NCI-H187 treated with DMSO at 0.1 percent for 48 hours (cell line): Measurements from ENCODE around the gene SASH3.

ENCODE experiments used
- DNase-seq: peaks from one replicate; lab custom pipeline; 2025; lab: John Stamatoyannopoulos, UW

The SASH3 gene

DNA sequence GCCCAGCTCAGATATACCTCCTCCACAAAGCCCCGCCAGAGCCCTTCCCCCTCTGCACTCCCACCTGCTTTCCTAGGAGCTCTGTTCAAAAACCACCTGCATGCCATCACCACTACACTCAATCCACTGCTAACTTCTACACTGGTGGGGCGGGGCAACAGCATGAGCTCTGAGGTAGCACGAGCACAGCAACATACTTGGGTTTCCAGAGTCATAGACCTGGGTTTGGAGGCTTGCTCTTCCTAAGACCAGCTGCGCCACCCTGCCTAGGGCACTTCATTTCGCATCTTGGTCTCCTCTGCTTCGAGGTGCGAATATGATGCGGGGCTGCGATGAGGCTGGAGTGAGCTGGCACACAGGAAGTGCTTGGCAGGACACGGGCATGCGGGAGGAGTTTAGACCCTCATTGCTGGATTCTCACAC, 3.6 kb downstream of the SASH3 start:
- DNase-seq = no peak

GRCh38 chrX:129784371-129784770, 4.6 kb downstream of the SASH3 start:
- DNase-seq = no peak

GRCh38 chrX:129785160-129785947, 5.6 kb downstream of the SASH3 start:
- no peak for DNase-seq

- DNase-seq = no peak
Measured at GRCh38 chrX:129786210-129786651, 6.5 kb downstream of the SASH3 start.

GRCh38 chrX:129787336-129788055, 7.7 kb downstream of the SASH3 start:
- DNase-seq = no peak

- DNase-seq = no peak
Measured at GRCh38 chrX:129788527-129788926, 8.8 kb downstream of the SASH3 start.

- DNase-seq = no peak
Measured at GRCh38 chrX:129790146-129790545, 10.4 kb downstream of the SASH3 start.

DNA sequence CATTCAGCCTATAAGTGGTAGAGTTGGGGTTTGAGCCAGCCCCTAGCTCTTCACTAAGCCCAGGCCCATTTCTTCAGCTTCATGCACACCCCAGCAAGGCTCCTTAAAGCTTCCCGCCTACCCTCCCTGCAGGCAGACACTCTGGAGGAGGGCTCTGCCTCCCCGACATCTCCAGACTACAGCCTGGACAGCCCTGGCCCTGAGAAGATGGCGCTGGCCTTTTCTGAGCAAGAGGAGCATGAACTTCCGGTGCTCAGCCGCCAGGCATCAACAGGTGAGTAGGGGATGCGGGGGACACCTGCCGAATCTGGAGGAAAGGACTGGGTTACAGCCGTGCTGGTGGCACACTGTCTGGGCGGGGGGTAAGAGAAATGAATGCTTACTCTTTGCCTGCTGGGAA, 11.1 kb downstream of the SASH3 start:
- DNase-seq = no peak

DNA sequence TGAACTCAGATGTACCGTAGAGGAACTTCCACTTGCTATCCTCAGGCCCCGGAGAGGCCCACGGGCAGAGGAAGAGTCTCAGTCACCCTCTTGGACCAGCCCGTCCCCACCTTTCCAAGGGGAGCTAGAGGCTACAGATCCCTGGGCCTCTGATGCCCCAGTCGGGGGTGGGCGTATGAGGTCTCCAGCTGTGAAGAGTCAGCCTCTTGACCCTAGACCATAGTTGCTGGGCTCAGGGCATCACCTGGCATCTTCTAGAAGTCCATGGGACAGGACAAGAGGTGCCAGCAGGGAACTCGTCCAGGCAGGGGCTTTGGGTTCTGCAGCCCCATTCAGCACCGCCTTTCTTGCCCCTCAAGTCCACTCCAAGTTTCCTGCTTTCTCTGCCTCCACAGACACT, 11.6 kb downstream of the SASH3 start:
- DNase-seq = no peak

- DNase-seq = no peak
Measured at GRCh38 chrX:129791961-129792570, 12.3 kb downstream of the SASH3 start.

DNA sequence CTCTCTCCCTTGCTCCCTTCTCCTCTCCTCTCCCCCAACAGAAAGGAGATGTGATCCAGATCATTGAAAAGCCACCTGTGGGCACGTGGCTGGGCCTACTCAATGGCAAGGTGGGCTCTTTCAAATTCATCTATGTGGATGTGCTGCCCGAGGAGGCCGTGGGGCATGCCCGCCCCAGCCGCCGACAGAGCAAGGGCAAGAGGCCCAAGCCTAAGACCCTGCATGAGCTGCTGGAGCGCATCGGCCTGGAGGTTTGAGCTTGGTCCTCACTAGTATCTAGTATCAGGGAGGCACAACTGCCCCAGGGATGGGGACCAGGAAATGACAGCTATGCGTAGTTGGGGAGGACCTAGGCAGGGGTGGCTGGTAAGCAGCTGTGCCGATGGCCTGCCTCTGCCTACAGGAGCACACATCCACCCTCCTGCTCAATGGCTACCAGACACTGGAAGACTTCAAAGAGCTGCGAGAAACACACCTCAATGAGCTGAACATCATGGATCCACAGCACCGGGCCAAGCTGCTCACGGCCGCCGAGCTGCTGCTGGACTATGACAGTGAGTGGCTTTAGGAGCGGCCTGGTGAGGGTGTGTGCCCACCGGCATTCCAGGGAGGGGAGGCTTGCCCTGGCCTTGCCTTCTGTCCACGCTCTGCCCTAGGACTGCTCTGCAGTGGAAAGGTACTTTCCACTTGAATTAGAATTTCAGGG, 13.0 kb downstream of the SASH3 start:
- DNase-seq = no peak

DNA sequence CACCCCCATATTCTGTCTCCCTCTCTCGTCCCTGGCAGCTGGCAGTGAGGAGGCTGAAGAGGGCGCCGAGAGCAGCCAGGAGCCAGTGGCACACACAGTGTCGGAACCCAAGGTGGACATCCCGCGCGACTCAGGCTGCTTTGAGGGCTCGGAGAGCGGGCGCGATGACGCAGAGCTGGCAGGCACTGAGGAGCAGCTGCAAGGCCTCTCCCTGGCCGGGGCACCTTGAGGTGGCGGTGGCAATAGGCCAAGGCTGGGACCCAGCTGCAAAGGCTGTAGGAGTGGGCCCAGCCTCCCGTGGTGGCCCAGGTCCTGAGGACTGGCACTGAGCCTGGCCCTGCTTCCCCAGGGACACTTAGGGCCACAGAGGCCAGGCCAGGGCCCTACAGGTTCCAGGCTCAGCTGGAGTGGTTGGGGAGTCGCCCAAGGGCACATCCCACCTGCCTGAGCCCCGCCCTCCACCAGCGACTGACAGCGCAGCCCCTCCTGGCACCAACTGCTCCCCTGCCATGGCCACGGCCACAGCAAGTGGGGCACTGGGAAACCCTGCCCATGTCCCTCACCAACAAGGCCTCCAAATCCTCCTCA, 13.9 kb downstream of the SASH3 start:
- DNase-seq = no peak

- DNase-seq = no peak
Measured at GRCh38 chrX:129795584-129795983, 15.8 kb downstream of the SASH3 start.

GRCh38 chrX:129797251-129797906, 17.6 kb downstream of the SASH3 start:
- no peak for DNase-seq

DNA sequence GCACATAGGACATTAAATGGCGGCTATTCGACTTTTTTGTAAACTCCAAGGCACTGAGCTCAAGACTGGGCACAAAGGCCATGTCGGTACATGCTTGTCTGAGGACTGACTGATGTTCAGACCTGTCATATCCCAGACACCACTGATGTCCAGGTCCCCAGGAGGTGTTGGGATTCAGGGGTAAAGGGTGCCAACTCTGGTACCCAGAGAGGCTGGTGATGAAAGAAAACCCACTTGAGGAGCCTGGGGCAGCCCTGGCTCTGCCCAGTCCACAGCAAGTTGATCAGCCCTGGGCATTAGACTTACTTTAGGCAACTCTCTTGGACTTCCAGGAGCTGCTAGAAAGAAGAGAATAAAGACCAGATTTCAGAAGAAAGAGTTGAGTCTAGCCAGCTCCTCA, 18.7 kb downstream of the SASH3 start:
- DNase-seq = no peak

DNA sequence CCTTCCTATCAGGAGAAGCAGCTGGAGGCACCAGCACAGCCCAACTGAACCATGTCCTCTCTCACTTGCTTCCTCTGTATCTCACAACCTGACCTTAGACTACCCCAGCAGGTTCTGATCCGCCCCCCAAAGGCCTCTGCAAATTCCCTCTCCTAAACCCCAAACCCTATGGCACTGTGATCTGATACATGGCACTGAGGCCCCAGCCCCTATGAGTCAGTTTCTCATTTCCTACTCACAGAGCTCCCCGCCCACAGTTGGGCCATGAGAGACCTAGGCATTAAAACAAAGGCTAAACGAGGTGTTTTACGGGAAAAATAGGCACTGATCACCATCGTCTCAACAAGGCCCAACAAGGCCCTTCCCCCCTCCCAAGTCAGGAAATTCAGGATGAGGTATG, 19.1 kb downstream of the SASH3 start:
- no peak for DNase-seq

DNA sequence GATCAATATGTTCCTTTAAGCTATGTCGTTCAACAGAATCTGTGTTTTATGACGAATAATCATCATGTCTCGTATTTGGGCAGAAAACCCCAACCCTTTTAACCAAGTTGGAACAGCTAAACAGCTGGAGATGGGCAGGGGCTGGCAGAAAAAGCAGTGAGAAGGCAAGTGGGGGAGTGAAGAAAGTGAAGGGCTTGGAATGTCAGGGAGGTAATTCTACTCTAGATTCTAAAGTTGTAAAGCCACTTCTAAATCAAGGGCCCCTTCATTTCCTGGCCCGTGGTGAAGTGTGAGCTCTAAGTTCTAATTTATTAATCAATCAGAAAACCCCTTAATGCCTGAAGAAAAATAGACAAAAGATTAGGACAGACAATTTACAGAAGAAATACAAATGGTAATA, 20.4 kb downstream of the SASH3 start:
- no peak for DNase-seq

DNA sequence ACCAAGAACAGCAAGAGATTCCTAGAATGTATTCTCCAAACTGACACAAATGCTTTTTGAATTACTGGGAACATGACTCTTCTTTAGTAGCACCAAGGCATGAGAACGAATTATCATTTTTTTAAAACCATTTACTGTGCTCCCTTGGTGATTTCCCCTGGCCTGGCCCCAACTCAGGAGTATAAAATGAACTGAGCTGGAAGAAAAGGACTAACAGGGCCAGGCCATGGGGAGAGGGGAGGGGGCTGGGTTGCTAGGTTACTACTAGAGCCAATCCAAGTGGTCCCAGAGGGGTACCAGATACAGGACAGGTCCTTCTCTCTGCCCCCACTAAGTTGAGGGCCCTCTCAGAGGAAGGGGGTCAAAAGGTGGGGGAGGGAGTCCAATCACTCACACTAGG, 23.1 kb downstream of the SASH3 start:
- DNase-seq = no peak

- no peak for DNase-seq
Measured at GRCh38 chrX:129804806-129805205, 25.1 kb downstream of the SASH3 start.

- DNase-seq = no peak
Measured at GRCh38 chrX:129808158-129808828, 28.5 kb downstream of the SASH3 start.
